HG02840 (cell line): ENCODE results near the gene NAV2.

ENCODE experiments used
- ATAC-seq: cut with Tn5 transposase; IDR thresholded peaks from one replicate; pipeline ENCODE4 v1.9.1; 2021; ENCODE audit warnings: mild to moderate bottlenecking, moderate library complexity, moderate number of reproducible peaks; ENCODE audit not compliant: unreplicated experiment, low FRiP score

NAV2 gene

DNA sequence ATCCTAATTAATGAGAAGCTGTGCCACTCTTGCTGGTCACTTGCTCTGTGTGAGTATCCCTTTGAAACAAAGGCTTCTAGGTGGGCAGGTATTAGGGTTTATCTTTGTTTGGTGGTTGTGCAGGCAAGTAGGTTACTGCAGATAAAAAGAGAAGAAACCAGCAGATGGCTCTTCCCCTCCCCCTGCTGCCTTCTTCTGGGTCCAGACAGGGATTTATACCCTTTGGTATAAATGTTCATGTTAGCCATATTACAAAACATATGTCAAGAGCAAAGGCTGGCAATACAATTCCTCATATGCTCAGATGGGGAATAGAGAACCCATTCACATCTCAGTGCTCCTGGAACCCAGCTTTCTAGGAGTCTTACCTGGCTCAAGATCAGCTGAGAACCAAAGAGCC is 109.9 kb downstream of the NAV2 start:
- no peak for ATAC-seq

DNA sequence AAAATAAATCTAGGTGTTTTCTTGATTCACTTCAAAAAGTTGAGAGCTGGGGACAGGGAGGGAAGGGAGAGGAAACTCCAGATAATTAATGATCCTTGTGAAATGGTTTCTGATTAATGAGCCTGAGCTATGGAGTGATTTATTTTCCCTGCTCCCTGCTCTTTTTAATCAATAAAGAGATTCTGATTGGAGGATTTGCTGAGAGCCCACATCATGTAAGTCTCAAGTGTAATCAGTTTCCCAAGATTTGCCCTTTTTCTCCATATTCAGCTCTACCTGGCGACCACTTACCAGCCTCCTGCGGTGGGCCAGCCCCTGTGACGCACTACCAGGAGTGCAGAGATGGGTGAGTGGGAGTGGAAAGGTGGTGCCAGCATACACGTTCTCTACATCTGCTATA is 114.0 kb downstream of the NAV2 start:
- no peak for ATAC-seq

DNA sequence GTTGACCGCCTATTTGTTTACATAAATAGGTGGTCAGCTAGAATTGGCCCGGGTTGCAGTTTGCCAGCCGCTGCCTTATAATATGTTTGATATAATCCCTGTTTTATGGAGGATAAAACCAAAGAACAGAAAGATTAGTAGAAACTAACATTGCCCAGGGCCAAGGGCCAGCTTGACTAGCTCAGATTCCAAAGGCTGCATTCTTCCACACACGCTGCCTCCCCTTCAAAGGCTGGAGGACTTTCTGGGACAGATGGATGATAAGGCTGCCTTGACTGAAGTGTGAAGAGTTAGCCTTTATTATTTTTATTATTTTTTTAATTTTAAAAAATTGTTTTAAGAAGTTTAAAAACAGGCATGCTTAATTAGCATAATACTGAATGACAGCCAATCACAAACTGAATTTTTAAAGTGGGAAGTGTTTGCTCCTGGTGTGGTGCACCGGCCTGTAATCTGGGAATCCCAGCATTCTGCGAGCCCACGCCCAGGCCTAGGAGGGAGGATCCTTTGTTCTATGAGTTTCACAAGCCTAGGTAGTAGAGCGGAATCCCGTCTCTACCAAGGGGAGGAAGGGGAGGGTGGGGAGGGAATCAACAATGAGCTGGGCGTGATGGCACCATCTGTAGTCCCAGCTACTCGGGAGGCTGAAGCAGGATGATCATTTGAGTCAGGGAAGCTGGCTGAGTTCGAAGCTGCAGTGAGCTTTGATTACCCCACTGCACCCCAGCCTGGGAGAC is 114.9 kb downstream of the NAV2 start:
- ATAC-seq = no peak

DNA sequence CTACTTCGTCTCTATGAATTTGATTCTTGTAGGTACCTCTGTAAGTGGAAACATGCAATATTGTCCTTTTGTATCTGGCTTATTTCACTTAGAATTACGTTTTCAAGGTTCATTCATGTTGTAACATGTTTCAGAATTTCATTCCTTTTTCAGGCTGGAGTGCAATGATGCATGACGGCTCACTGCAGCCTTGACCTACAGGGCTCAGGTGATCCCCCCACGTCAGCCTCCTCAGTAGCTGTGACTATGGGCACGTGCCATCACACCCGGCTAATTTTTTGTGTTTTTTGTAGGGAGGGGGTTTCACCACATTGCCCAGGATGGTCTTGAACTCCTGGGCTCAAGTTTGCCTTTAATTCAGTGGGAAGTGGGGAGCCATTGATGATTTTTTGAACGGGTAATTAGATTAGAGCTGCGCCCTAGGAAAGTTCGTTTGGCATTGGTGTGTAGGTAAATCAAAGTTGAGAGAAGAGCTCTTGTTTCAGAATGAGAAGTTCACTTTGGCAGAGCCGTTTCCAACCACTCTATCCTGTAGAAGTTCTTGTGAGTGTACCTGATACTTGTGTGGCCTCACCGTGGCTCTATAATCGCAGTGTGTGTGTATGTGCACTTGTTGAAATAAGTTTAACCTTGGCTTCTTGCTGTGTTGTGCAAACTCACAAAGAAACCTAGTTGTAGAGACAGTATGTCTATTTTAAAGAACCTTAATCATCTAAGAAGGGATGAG is 115.9 kb downstream of the NAV2 start:
- ATAC-seq = no peak

DNA sequence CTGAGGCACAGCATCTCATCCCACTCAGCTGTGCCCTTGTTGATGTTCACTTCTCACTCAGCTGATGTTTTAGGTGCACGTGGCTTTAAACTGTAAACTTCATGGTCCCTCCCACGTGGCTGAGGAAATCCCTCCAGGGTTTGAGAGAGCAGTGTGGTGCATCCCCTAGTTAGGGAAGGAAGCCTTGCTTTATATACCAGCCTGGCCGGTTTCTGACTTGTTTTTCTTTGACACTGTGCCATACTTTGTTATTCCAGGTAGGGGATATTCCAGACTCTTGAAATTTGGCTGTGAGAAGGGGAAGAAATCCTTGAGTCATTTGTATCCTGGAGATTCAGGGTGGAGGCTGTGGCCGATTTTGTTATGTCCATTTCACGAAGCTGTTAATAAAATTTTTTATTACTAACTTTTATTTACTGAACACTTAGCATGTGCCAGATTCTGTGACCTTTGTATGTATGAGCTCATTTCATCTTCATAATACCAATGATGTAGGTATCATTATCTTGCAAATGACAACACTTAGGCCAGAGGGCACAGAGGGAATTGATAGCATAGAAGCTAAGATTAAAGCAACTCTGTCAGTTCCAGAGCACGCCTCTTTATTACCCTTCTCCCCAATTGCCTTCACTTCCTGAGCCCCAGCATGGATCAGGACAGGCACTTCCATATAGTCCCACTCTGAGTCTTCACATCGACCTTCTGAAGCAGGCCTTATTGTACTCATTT is 116.6 kb downstream of the NAV2 start:
- ATAC-seq = no peak

DNA sequence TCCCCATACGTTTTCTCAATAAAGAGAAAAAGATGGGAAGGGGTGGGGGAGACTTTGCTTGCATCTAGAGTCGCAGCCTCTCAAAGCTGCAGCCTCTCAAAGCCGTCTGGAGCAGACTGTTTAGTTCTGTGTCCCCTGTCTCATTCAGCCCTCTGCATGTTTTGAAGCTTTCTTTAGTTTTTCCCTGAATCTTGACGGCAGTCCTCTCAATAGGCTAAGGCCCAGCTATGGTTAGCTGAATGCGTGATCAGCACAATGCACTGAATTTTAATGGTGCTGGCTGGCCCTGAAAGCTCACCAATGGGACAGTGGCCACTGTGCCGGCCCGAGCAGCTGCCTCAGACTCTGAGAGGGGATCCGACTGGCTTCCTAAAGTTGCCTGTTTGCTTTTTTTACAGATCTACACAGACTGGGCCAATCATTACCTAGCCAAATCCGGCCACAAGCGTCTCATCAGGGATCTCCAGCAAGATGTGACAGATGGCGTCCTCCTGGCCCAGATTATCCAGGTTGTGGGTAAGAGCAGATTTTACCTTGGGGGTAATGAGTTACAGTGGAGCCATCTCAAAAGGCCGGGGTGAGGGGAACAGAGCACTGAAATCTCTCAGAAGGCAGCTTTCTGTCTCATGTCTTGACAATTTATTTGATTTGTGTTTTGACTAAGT is 119.6 kb downstream of the NAV2 start:
- ATAC-seq = no peak

DNA sequence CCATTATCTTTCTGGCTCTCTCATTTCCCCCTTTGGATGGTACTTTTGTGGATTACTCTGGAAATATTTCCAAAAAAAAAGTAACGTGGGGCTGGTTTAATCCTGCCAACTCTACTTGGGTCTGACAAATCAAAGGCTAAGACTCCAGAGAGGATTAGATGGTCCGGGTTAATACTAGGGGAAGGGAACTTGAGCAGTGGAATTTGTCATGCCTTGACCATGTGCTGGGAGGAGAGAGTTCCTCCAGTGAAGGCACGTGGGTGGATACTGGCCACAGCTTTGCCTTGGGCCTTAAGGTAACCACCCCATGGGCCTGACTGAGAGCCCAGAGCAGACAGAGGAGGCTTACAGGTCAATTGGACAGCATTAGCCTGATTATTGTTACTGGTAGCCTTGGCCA is 120.3 kb downstream of the NAV2 start:
- ATAC-seq = no peak

DNA sequence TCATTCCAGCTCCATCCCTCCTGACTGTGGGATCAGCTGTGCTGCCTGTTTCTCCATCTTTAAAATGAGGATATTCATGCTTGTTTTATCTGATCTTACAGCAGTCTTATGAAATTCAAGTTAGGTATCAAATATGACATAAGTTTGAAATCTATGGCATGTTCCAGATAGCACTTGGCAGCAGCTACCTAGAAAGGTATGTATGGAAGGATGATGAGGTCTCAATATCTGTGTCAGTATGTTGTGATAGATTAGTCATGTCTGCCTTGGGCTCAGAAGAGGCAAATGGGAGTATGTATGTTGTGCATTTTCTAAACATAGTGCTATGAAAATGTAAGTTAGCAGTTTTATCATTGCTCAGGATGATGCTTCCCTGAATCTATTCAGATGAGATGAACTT is 122.1 kb downstream of the NAV2 start:
- no peak for ATAC-seq

DNA sequence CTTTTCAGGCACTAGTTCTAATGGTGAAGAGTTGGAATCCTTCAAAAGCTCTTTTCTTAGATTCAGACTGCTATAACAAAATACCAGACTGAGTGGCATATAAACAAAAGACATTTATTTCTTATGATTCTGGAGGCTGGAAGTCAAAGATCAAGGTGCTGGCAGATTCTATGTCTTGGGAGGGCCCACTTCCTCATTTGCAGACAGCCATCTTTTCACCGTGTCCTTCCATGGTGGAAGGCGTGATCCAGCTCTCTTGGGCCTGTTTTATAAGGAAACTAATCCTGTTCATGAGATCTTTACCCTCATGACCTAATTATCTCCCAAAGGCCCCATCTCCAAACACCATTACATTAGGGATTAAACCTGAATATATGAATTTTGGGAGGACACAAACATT is 124.0 kb downstream of the NAV2 start:
- no peak for ATAC-seq

DNA sequence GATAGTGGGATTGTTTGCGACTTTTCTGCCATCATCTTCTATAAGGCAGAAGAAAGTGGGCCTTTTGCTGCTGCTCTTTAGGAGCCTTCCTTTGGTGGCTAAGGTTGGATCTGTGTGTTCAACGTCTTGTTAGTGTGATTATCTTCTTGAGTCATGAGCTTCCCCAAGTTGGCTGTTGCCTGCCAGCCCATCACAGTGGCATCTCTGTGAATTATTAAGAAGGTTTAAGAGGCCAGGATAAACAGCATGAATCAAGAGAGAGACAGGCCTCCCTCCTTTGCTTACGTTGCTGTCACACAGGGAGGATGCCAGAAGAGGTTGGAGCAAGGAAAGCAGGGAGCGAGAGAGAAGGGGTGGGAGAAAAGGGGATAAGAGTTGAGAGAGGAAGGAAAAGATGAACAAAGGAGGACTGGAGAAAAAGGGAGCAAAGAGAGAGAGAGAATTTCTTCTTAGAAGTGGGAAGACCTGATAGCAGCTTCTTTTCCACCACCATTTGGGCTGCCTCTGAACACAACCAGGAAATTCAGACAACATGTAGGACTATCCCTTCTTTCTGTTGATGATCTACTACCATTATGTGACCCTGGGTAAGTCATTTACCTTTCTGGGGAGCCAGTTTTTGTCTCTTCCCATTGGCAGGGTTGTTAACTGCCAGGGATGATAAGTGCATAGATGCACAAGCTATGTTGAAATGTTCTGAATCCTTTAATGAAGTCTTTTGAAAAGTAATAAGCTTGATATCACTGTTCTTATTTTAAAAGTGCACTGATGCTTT is 126.5 kb downstream of the NAV2 start:
- no peak for ATAC-seq

DNA sequence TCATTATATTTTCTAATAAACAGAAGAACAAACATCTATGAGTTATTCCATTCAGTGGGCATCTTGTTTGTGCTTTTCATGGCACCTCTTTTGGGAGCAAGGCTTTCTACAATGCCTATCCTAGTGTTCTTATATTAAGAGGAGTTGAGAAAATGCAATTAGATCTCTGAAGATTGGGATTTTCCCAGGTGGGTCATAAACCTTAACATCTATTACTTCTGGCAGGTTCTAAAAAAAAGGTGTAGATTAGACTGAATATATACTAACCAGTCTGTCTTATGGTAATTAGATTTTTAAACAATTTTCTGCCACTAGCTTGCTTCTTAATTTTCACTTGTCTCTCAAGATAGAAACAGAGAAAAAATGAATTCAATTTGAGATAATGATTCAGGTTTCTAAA is 128.3 kb downstream of the NAV2 start:
- no peak for ATAC-seq

DNA sequence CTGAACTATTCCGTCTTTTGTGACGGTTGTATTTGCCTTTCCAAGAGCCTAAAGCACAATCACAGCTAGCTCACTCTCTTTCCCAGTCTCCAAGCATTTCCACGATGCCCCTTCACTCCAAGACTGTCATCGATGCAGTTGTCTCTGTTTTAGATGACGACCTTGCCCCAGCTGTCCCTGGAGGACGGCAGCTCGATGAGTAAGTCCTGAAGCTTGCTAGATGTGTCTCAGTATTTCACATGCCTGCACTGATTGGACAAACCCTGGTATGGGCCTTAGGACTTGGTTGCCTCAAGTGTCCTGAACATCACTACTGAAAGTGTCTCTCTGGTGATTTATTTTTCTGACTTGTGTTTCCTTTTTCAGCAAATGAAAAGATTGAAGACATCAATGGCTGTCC is 129.9 kb downstream of the NAV2 start:
- no peak for ATAC-seq

DNA sequence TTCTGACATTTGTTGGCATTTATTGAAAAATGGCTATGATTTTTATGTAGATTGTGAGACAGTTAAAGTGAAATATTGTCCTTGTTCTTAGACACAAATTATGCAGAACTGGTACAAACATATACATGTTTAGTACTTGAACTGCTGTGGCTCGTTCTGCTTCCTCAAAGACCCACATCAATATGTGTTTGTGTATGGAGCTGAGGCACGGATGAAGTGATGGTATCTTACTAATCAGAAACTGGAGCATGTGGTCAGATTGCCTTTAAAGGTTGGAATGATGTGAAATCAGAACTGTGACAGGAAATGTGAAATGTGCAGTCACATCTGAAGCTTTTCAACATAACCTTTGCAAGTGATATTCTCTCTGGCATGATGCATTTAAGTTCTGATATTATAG is 130.4 kb downstream of the NAV2 start:
- ATAC-seq = no peak

DNA sequence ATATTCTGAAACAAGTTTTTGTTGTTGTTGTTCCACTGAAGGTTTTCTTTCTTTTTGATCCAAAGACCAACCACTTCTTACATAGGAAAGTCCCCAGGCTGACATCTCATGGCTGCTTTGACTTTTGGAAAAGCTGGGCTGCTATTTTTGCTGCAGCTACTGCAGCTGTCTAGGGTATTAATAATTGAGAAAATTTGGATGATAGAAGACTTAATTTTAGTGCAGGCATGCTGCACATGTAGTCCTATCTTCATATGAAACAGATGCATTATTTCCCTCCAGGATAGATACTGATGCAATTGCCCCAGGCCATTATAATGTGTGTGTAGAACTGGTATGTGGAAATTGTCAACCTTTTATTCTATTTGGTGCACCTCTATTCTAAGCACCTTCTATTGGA is 131.4 kb downstream of the NAV2 start:
- no peak for ATAC-seq

DNA sequence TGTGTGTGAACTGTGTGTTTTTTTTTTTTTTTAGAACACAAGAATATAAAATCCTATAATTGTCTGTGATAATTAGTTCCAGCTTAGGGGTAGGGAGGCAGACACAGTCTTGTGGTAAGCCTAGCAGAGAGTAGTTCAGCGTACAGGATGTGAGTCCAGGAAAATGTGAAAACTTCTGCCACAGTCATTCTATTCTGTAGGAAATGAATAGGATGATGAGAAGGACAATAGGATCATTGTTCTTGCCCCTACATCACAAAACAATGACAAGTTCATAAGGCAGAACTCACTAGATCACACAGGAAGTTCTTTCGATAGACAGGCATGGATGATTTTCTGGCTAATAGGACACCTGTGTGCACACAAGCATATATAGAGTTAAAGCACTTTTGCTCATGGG is 132.2 kb downstream of the NAV2 start:
- ATAC-seq = no peak

DNA sequence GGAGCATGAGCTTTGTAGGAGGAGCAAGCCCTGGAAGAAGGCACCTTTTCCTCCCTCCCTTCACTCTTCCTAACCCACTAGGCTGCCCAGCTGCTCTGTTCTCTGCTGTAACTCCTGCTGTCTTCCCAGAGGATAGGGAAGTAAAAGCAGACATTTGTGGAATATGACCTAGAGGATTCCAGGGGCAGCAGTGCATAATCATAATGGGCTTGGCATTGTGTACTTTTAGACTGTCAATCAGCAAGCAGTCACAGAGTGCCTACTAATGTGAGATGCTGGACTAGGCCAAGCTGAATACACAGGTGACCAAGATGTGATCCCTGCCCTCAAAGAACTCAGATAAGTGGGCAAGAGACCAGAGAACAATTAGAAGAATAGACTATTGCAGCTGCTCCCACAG is 133.0 kb downstream of the NAV2 start:
- ATAC-seq = no peak

DNA sequence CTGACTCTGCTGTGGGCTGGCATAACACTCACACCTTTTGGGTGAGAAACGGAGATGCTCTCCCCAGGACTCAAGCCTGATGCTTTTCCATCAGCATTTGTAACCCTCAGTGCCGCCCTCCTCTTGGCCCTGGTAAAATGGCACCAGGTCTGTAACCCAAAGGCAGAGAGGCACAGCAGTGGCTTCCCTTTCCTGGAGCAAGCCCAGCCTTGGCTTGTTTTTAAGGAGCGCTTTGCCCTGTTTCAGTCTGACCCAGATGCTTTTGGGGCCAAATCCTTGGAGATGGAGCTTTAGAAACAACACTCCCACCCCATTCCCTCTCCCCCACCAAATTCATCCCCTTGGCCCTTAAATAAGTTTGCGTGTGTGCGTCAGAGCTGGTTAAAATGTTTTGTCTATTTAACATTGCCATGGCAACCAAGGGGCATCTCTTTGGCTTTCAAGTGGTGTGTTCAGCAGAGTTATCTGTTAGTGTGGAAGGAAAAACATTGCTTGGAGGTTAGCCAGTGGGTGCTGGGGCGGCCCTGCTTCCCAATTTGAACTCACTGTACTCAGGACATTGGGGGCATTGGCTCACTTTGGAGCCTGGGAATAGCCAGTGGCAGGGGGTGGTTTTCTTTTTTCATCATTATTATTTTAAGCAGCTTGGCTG is 134.1 kb downstream of the NAV2 start:
- ATAC-seq = no peak

DNA sequence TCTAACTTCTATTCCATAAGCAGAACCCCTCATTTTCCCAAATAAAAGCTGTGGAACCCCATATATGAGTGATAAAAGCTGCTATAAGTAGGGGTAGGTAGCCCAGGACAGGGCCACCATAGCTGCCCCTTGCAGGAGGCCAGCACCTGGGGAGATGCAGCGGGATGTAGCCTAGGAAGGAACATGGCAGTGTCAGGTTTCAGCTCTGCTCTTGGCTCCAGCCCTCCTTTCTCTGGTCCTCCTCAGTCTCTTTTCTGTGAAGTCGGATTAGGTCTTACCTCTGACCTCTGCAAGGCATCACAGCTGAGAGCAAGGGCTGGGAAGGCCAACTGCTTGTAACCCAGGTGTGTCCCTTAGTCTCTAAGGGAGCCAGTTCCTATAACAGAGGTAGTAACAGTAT is 135.6 kb downstream of the NAV2 start:
- ATAC-seq = no peak

DNA sequence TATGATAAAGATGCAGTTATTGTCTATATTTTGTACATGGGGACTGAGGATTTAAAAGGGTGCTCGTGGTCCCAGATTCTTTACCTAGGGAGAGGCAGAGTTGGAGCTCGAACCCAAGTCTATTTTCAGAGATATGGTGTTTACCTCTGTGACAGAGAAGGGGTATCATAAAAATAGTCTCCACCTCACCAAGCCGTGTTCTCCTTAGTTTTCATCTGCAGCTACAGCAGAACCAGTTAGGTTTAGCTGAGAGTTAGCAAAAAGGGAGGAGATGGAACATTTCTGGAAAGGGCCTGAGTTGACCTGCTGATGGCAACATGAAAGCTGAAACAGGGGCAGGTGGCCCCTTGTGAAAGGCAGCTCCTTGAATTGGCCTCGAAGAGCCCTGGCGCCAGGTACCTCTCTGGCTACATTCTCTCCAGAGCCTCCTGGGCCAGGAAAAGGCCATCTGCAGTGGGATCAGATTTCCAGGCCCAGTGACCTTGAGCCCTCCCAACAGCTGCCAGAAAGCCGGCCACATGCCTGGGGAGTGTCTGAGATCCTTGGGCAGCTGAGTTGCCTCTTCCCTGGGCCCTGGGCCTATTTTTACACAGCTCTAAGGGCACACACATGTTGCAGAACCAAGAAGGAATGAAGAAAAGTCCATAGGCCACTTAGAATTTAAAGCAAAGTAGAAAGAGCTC is 136.6 kb downstream of the NAV2 start:
- no peak for ATAC-seq
